NCI-H2227 treated with DMSO at 0.1 percent for 48 hours (cell line): ENCODE measurements around the gene CCDC78.

Experiments
- DNase-seq: peaks from one replicate; lab custom pipeline; 2025; lab: John Stamatoyannopoulos, UW

CCDC78 gene

DNA sequence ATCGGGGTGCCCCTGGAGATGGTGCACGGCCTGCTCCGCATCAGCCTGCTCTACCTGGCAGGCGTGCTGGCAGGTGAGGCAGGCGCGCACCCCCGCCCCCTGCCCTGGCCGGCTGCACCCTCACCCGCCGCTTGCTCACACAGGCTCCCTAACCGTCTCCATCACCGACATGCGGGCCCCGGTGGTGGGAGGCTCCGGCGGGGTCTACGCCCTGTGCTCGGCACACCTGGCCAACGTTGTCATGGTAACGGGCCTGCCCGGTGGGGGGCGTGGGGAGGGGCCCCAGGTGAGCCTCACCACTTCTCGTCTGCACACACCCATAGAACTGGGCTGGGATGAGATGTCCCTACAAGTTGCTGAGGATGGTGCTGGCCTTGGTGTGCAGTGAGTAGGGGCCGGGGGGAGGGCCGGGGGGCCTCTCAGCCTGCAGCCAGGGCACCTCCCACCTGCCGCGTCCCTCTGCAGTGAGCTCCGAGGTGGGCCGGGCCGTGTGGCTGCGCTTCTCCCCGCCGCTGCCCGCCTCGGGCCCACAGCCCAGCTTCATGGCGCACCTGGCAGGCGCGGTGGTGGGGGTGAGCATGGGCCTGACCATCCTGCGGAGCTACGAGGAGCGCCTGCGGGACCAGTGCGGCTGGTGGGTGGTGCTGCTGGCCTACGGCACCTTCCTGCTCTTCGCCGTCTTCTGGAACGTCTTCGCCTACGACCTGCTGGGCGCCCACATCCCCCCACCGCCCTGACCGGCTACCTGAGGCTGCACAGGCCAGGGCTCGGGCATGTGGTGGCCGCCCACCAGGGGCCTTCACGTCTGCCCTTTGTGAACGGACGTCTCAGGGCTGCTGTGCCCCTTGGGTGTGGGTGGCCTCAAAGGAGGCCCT, 48.7 kb downstream of the CCDC78 start:
- no peak for DNase-seq

- DNase-seq = no peak
These were observed 49.3 kb downstream of the CCDC78 start for GRCh38 chr16:676913-677312.

DNA sequence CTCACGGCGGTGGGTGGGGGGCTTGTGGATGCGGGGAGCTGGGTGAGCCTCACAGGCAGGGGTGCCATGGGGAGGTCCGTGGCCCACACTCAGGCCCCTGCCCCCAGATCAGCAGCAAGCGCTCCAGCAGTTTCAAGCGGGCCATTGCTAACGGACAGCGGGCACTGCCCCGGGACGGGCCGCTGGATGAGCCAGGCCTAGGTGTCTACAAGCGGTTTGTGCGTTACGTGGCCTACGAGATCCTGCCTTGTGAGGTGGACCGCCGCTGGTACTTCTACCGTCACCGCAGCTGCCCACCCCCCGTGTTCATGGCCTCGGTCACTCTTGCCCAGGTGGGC, 49.7 kb downstream of the CCDC78 start:
- no peak for DNase-seq

- no peak for DNase-seq
These were observed 50.2 kb downstream of the CCDC78 start for GRCh38 chr16:675884-676564.

DNA sequence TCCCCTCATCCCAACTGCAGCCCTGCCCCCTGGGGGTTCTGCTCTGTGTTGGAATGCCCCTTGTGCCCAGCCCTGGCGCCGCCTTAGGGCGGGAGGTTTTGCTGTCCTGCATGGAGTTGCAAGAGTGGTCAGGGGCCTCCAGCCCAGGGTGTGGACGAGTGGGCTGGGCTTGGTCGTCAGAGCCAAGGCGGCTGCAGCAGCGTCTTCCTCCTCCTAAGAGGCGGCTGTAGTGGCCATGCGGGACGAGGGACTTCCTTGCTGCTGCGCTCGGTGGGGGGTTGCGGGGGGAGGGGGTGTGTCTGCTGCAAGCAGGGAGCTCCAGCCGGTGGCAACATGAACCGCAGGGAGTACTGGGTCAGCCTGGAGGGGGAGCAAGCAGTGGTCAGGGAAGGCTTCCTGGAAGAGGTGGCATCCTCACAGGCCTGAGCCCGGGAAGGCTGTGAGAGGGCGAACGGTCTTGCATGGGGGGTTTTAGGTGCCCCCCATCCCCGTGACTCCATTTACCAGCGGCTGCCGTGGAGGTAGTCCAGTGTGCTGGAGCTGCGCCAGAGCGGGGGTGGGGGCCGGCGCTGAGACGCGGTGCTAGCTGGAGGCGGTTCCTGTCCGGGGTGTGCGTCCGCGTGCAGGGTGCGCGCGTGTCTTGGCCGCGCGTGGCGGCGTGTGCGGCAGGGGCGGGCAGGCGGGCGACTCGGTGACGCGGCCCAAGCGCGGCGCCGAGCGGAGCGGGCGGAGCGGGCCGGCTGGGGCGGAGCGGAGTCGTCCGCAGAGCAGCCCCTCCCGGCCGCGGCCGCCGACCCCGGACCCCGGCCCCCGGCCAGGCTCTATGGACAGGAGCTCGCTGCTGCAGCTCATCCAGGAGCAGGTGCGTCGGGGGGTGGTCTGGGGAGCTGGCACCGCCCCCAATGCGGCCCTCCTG, 51.0 kb downstream of the CCDC78 start, which contains the start of gene RHBDL1:
RHBDL1 (plus strand) TSS at position 704 of the 916 bp plus-strand sequence; CDS start at position 824, 120 bp downstream.
- DNase-seq = no peak

DNA sequence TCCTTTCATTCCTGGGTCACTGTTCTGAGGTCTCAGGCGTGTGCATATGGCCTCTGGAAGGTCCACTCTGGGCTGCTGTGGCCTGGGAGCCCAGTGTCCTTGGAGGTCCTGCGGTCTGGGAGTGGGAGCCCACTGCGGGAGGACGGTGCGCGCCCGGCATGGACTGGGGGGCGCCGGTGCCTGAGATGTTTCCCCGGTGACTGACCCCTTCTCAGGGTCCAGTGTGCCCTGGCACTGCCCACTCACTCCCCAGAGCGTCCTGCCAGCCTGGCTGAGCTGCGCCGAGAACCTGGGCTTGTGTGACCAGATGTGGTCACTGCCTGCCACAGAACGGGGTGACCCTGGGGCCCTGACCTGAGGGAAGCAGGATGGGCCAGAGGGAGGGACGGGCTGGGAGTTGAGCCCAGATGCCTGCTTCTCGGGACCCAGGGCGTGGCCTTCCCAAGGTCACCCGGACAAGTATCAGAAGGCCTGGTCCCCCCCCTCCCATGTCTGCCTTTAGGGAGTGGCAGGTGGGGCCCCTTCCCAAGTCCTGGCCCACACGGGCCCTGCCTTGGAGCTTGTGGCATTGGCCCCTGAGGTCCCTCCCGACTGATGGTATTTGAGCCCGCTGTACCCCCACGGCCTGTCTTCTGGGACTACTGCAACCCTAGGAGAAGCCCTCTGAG, 51.9 kb downstream of the CCDC78 start:
- no peak for DNase-seq

DNA sequence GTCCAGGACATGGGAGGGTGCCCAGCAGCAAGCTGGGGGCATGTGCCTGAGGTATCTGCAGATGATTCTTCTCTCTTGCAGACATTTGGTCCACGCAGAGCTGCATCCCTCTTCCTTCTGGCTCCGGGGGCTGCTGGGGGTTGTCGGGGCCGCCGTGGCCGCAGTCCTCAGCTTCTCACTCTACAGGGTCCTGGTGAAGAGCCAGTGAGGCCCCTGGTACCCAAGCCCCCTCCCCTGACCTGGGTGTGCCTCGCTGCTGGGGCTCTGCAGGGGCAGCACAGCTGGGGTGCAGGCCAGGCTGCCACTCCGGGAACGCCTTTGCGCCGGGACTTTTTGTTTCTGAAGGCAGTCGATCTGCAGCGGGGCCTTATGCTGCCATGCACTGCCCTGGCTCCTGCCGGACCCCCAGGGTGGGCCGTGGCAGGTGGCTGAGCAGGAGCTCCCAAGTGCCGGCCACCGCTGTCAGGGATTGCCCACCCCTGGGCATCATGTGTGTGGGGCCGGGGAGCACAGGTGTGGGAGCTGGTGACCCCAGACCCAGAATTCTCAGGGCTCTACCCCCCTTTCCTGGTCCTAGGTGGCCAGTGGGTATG, 52.7 kb downstream of the CCDC78 start:
- no peak for DNase-seq

DNA sequence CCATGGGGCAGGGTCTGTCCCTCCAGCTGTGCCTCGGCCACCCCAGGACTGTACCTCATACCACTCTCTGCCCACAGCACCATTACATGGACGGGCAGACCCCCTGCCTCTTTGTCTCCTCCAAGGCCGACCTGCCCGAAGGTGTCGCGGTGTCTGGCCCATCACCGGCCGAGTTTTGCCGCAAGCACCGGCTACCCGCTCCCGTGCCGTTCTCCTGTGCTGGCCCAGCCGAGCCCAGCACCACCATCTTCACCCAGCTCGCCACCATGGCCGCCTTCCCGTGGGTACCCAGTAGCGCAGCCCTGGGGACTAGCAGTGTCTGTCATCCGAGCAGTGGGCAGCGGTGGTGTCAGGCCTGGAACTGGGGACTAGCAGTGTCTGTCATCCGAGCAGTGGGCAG, 53.4 kb downstream of the CCDC78 start:
- no peak for DNase-seq
